Activated T-cell treated with anti-CD3 and anti-CD28 coated beads, Interleukin-2, amount 50 U/mL, for 48 hours (primary cell): ENCODE measurements around the gene FCHO2.
A peak's percentile ranks its signal among the peaks of the same experiment; 100 is the strongest.

Source experiments
- DNase-seq, 2 experiments: peaks; one replicate each; pipeline ENCODE4 v3.0.0-alpha.2; 2020

The FCHO2 gene

DNA sequence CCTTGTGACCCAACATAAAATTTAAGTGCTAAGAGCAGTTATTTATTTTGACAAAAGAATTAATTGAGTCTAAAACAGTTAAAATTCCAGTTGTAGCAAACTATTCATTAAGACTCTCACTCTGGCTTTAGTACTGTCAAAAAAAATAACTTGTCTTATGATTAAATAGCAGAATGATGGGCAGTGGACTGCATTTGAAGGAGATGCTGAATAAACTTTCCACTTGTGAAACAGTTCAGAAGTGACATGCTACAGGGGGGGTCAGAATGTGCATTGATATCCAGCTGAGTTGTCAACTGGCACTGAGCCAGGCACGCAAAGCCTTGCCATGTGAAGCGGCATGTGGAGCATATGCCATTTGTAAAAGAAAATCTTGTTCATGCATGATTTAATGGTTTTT is 76.0 kb downstream of the FCHO2 start:
- DNase-seq = no peak

DNA sequence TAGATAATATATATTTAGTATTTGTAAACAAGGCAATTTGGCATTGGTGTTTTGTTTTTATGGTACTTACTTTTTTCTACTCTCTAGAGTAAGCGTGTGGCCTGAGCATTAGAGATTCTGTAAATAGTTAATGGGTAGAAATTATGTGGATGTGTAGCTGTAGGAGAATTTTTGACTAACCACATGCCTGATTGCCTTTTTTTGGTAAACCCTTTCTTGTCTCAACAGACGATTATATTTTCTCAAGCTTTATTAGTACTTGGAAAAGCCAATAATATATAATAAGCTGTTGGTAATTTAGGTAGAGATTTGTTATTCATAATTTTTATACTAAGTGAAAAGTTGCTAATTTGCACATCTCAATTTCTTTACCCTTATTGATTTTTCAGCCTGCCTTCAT is 76.8 kb downstream of the FCHO2 start:
- no peak for DNase-seq

DNA sequence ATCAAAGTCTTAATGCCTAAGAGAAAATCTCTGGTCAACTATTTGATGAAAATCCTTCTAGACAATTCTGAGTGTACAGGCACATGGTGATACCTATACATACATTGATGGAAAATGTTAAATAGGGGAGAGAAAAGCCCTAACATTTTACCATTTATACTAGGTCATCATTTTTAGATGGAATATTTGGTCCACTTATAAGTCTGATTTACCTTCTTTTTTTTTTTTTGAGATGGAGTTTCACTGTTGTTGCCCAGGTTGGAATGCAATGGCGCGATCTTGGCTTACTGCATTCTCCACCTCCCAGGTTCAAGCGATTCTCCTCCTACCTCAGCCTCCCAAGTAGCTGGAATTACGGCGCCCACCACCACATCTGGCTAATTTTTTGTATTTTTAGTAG is 81.7 kb downstream of the FCHO2 start:
- DNase-seq = no peak

DNA sequence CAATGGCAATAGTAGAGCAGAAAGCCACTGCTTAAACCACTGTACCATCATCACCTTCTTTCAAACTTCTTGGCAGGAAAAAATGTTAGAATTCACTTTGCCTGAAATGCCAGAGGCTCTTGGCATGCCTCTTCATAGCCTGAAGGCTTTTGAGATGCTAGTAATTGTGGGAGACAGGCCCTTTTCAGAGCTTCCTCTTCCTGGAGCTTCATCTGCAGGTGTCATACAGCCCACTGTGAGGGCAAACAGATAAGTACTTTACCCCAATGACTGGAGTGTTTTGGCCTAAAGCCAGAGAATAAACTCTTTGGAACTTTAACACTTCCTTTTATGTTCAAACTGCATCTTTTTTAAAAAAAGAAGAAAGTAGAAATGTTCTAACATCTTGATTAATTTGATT is 83.2 kb downstream of the FCHO2 start:
- DNase-seq = no peak

DNA sequence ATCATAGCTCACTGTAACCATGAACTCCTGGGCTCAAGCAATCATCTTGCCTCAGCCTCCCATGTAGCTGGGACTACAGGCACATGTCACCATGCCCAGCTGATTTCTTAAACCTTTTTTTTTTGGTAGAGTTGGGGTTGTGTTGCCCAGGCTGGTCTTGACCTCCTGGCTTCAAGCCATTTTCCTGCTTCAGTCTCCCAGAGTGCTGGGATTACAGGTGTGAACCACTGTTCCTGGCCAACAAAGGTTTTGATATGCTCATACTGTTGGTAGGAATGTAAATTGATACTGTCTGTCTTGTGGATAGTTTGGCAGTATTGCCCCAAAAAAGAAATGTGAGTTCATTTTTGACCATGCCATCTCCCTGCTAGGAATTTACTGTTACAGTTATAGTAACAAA is 87.2 kb downstream of the FCHO2 start:
- DNase-seq = no peak

DNA sequence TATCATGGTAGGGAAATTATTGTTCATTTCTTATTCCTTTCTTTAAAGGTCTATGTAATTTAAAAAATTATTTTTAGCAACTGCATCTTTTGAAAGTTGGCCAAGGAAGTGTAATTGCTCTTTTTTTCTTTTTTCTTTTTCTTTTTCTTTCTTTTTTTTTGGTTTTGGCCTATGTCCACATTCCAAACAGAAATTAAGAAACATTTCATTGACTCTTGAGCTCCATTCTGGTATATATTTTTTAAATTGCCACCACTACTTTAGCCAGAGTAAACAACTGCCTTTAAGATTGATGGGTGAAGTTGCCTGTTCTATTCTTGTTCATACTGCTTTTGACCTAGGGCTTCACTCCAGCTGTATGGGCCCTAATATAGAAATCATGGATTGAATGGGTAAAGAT is 88.7 kb downstream of the FCHO2 start:
- DNase-seq = no peak

DNA sequence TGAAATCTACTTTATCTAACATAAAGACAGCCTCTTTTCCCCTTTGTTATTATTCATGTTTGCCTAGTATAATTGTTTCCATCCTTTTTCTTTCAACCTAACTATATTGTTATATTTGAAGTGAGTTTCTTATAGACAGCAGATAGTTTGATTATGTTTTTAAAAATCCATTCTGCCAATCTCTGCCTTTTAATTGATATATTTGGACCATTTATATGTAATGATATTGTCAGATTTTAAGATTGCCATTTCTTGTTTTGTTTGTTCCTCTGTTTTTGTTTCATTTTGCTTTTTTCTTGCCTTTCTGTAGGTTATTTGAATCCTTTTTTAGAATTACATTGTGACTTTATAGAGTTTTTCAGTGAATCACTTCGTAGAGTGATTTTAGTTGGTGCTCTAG is 89.8 kb downstream of the FCHO2 start:
- DNase-seq = no peak

DNA sequence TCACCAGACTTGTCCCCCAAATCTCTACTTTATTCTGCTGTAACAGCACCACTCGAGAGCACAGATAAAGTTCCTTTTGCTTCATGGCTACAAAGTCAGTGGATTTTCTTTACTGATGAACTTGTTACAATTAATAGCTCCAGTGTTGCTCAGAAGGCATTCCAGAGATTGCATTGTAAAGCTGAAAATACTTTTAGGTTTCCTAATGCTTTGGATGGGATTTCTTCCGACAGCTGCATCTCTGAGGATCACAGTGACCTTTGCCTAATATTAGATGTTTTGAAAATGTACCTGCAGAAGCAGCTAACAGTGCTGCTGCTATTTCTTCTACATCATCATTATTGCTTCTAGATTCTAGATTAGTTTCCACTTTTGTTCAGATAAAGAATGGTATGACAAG is 105.8 kb downstream of the FCHO2 start:
- DNase-seq = no peak

DNA sequence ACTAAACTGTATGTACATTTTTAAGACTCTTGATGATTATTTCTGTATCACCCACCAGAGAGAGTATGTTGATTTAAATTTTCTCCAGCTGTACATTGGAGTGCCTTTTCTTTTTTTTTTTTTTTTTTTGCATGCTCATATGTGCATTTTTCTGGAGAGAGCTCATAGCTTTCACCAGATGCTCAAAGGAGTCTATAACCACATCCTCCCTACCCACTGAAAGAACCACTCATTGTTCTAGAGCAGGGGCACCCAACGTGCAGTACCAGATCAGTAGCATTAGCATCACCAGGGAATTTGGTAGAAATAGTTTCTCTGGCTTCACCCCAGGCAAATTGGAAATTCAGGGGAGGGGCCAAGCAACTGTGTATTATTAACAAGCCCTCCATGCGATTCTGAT is 110.6 kb downstream of the FCHO2 start:
- no peak for DNase-seq

DNA sequence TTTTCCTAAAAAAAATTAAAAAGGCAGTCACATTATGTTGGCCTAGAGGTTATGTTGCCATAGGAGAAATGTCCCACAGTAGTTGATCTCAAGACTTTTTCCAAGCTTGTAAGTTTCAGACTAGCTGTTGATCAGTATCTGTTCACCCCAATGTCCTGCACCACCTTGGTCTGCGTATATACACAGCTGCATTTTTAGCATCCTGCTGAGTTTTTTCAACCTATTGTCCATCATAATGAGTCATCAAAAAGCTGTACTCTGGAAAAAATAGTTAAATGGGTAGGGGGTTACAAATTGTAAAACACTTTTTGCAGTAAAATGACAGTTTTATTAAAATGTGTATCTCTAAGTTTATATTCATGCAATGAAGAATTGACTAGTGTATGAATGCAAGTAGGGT is 111.4 kb downstream of the FCHO2 start:
- no peak for DNase-seq

DNA sequence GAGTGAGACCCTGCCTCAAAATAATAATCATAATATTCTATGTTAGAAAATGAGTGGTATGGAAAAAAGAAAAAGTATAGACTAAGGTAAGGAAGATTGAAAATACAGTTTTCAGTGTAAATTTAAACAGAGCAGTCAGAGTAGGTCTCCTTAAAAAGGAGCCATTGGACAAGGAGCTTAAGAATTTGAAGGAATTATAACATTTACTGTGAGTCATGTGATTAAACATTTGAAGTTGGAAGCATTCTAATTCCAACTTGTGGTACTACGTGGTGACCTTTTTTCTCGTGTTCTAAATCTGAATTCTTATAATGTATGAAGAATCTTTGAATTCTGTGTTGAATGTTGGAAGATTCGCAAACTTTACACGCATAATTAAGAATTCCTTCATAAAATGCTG is 125.3 kb downstream of the FCHO2 start:
- DNase-seq = no peak

DNA sequence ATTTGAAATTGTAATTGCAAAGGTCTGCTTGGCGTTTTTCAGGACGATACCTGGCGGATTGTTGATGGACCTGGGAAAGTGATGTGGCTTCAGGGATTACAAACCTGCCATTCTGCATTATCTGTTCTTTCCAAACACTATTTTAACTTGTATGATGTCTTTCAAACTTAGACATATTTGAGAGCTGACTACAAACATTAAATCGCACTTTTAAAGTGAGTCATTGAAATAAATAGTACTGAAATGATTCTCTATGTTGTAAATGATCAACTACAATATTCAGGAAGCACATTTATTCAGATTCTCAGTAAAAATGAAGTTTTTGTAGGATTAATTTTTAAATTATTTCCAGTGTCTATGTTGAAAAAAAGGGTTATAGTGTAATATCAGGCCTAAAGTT is 132.2 kb downstream of the FCHO2 start:
- no peak for DNase-seq

DNA sequence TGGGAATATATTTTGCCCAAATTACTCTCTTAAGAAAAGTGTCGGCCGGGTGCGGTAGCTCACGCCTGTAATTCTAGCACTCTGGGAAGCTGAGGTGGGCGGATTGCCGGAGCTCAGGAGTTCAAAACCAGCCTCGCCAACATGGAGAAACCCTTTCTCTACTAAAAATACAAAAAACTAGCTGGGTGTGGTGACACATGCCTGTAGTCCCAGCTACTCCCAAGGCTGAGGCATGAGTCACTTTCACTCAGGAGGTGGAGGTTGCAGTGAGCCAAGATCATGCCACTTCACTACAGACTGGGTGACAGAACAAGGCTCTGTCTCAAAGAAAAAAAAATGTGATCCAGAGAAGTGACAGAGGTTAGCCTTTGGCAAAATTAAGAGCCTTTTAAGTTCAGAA is 138.1 kb downstream of the FCHO2 start:
- peak in 1 of 2 experiments; percentile 22 for DNase-seq

DNA sequence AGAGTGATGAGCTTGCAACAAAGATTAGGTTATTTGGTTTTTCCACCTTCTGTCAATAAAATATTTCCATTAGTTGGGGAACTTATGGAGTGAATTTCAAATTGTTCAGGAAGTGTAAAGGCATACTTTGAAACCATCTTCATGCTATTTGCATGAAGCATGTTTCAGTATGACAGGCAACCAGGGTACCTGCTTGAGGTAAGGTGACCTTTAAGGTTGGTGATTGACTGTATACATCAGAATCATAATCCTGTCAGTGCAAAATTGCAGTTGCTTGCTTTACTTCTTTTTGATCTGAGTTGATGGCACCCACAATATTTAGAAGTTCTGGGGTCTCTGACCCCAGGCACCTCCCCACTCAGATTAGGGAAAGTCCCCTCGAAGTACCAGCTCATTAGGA is 138.6 kb downstream of the FCHO2 start:
- no peak for DNase-seq

DNA sequence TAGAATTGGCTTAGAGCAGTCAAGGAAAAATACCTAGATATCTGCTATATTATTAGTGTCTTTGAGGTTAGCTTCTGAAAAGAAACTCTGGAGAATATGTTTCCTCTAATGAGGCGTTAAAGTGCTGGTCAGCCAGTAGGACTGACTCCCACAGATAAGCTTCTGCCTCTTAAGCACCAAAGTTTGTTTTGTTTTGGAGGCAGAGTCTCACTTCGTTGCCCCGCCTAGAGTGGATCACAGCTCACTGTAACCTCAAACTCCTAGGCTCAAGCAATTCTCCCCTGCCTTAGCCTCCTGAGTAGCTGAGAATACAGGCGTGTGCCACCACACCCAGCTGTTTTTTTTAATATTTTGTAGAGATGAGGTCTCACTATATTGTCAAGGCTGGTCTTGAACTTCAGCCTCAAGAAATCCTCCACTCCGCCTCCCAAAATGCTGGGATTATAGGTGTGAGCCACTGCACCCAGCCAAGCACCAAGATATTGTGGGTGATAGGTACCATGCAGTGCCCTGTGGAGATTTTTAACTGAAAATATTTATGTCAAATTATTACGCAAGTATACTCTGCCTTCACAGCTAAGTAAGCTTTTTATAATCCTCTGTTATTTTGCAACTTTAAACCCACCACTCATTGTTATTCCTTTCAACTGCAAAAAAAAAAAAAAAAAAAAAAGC is 139.9 kb downstream of the FCHO2 start:
- no peak for DNase-seq

DNA sequence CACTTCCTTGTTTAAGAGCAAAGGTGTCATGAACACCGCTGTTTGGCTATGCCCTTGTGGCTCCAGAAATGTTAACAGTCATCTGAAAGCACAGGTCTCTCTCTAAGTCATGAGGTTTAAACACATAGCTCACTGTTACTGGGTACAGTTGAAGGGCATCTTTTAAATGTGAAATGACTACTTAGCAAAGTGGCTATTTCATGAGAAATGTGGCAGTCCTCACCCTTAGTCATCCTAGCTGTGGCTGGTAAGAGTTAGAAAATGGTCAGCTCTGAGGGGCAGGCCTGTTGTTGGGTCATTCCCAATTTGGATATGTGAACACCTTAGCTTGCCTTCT is 140.4 kb downstream of the FCHO2 start:
- DNase-seq = no peak

DNA sequence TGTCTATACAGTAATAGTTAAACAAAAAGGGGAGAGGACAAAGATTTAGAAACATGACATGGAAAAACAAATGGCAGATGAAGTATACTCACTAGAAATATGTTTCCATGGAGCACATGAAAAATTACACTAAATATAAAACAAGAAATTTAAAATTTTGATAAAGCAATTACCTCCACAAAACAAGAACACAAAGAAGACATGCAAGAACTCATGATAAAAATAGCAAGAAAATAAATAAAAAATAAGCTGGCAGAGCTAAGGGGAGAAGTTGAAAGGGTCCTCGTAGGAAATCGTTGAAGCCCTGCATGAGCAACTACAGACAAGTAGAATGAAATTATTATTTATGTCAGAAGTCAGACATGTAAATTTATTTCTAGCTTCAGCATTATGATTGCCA is 141.9 kb downstream of the FCHO2 start:
- DNase-seq = no peak

DNA sequence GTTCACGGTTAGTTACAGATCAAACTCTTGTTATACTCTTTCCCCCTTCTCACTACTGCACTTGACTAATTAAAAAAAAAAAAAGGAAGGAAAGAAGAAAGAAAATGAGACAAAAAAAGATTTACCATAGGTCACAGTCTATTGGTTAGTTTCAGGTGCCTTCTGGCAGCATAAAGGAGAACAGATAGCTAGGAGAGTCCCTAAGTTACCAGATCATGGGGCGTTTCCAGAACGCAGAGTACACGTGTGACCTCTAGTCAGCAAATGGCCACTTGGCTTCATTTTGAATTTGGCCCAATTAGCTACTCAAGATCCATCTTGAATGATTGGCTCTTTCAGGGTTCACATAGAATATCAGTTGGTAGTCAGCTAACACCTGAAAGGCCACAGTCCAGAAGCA is 144.3 kb downstream of the FCHO2 start:
- DNase-seq = no peak

DNA sequence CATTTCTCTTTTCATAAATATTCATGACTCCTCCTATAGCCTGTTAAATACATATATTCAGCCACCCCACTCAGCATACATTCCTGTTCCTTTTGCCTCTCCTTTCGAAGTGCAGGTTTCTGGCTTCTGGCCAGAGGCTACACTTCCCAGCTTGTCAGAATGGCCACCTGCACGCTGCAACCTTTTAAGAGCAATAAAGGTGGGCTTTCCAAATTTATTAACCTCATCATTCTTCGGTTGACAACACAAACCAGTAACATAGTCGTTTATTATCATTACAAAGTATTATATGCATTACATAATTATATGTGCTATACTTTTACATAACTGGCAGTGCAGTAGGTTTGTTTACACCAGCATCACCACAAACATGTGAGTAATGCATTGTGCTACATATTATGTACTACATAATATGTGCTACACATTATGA is 148.0 kb downstream of the FCHO2 start:
- DNase-seq = no peak

DNA sequence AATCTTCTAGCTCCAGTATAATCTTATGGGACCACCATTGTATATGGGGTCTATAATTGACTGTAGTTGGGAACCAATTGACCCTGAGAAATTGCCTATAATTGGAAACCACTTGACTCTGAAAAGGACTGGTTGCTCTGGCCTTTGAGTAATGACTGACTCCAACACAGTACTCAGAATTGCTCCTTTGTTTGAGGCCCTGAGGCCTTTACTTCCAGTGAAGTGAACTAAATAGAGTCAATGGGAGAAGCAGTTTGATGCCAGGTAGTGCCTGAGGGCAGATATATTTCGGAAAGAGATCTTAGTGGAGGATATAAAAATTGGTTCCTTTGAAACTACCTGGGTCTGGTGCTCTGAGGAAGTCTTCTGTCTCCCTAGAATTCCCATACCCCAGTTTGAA is 148.5 kb downstream of the FCHO2 start:
- DNase-seq = no peak

DNA sequence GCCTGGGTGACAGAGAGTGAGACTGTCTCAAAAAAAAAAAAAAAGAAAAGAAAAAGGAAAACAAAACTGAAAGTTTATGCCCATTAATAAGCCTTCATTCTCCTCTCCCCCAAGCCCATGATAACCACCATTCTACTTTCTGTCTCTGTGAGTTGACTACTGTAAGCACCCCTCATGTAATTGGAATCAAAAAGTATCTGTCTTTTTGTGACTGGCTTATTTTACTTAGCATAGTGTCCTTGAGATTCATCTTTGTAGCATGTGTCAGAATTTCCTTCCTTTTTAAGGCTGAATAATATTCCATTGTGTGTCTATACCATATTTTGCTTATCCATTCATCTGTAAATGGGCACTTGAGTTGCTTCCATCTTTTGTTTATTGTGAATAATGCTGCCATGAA is 150.5 kb downstream of the FCHO2 start:
- no peak for DNase-seq

DNA sequence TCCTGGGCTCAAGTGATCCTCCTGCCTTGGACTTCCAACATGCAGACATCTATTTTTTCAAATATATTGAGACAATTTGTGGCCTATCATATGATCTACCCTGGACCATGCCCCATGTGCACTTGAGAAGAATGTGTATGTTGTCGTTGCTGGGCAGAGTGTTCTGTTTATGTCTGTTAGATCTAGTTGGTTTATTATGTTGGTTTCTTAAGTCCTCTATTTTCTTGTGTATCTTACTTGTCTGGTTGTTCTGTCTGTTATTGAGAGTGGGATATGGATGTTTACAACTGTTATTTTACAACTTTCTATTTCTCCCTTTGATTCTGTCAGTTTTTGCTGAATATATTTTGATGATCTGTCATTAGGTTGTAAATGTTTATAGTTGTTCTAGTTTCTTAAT is 154.3 kb downstream of the FCHO2 start:
- no peak for DNase-seq

DNA sequence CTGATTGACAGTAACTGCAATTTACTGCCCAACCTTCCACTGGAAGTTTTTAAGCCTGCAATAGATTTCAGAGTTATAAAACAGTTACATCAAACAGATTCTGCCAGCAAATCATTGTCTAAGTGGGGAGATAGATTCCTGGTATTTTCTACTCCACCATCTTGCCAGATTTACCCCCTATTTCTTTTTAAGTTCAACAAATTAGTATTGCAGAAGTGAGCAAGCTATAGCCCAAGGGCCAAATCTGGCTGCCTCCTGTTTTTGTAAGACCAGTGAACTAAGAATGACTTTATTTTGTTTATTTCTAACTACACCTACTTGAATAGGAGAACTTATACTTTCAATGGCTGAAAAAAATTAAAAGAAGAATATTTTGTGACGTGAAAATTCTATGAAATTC is 155.7 kb downstream of the FCHO2 start:
- DNase-seq = no peak

DNA sequence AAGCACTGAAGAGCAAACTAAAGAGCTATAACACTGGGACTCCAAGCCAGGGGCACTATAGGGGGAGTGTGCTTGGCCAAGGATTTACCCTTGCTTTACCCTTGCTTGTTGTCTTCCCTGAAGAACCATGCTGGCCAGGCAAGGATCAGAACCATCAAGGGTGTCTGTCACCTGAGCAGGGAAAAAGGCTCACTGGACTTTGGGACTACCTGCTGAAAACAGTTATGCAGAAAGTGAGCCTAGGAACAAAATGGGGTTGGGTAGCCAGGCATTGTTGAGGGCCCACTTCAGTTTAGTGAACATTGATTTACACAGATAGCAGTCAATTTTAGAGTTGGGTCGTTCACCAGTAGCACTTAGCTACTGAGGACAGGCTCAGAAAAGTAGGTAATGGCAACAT is 156.5 kb downstream of the FCHO2 start:
- no peak for DNase-seq

DNA sequence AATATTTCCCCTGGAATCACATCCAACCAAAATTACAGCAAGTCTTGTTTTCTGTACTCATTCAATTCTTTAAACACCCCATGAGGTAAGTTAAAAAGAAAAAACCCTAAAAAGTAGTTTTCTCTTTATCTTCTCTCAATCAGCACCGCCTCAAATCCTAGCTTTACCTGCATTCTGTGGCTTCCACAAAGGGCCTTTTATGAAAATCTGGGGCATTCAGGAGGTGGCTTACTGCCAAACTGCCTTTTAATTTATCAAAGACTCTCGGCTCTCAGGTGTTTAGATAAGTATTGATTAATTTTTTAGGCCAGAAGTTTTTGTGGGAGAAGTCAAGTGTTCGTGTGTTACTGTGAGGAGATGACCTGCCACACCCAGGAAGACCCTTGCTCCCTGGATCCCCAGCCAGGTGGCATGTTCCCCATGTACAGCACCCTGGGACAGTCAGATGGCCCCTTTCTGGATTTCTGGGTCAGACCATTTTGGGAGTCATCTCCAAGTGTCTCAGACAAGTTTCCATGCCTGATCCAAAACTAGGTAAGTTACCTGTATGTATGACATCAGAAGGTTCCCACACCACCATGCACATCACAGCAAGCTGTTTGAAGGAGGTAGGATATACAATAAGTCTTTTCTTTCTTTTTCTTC is 158.3 kb downstream of the FCHO2 start:
- no peak for DNase-seq
